Mammary epithelial cell (primary cell): ENCODE results near the gene CES5A.

Experiments
- CTCF ChIP-seq, 2 donors: IDR thresholded peaks in 1 of 2; conservative IDR thresholded peaks in 1 of 2; 2 replicates each; pipeline ENCODE4 v1.5.1; 2011 to 2012; ENCODE audit warnings: inconsistent platforms in 2 of 2, low read length in 2 of 2, mild to moderate bottlenecking in 2 of 2, control low read depth in 1 of 2, low read depth in 1 of 2; ENCODE audit not compliant: insufficient read depth in 1 of 2; ENCODE audit errors: extremely low read depth in 1 of 2
- EZH2 ChIP-seq: IDR thresholded peaks from 2 replicates; pipeline ENCODE4 v1.6.1; 2012; ENCODE audit warnings: low read length, inconsistent platforms, borderline replicate concordance

GRCh38 chr16:55899857-55900256, 24.7 kb upstream of the CES5A start:
- no peak for TF ChIP-seq CTCF (conservative IDR thresholded peaks at IDR 0.05 in 1 of 2, IDR thresholded peaks at IDR 0.05 in 1 of 2; ENCODE audit: extremely low read depth in 1 of 2, insufficient read depth in 1 of 2, low read depth in 1 of 2, low read length in 2 of 2)
- TF ChIP-seq EZH2: no peak
